PFSK-1 (cell line): ENCODE measurements around the gene TLL1.

ENCODE experiments used
- FOXP2 ChIP-seq: optimal IDR thresholded peaks from 2 replicates; pipeline ENCODE3; 2011; ENCODE audit warnings: borderline replicate concordance, control low read depth, inconsistent platforms; ENCODE audit not compliant: insufficient read depth; ENCODE audit errors: extremely low read length, extremely low read depth
- POLR2AphosphoS5 ChIP-seq: IDR thresholded peaks from 2 replicates; pipeline ENCODE4 v1.6.1; 2012; ENCODE audit warnings: low read depth, mild to moderate bottlenecking, control low read depth, low read length, moderate library complexity
- REST ChIP-seq, 2 experiments: IDR thresholded peaks; 2 replicates each; pipeline versions ENCODE4 v1.6.1 to v1.8.0; 2011 to 2012; ENCODE audit warnings: low read depth in 2 of 2, low read length in 2 of 2, control low read depth in 1 of 2, inconsistent platforms in 1 of 2, mild to moderate bottlenecking in 1 of 2, moderate library complexity in 1 of 2; ENCODE audit not compliant: insufficient read depth in 1 of 2
- SIN3A ChIP-seq: IDR thresholded peaks from 2 replicates; pipeline ENCODE4 v1.6.1; 2012; ENCODE audit warnings: mild to moderate bottlenecking, low read length, moderate library complexity, borderline replicate concordance; ENCODE audit not compliant: insufficient read depth
- TAF1 ChIP-seq: IDR thresholded peaks from 2 replicates; pipeline ENCODE4 v1.6.1; 2012; ENCODE audit warnings: low read length, control low read depth, borderline replicate concordance; ENCODE audit not compliant: insufficient read depth

The TLL1 gene

GRCh38 chr4:165834116-165834515, 38.9 kb upstream of the TLL1 start:
- TF ChIP-seq SIN3A = no peak
- no peak for TF ChIP-seq FOXP2
- TF ChIP-seq REST (IDR thresholded peaks at IDR 0.05; ENCODE audit: insufficient read depth in 1 of 2, low read depth in 2 of 2, low read length in 2 of 2) = no peak
- no peak for TF ChIP-seq TAF1
- no peak for TF ChIP-seq POLR2AphosphoS5

GRCh38 chr4:165838575-165838974, 34.5 kb upstream of the TLL1 start:
- TF ChIP-seq POLR2AphosphoS5 (no peak), TAF1 (no peak), FOXP2 (no peak), SIN3A (no peak), REST (IDR thresholded peaks at IDR 0.05; ENCODE audit: insufficient read depth in 1 of 2, low read depth in 2 of 2, low read length in 2 of 2) (no peak)

GRCh38 chr4:165839615-165840333, 33.3 kb upstream of the TLL1 start:
- TF ChIP-seq FOXP2 (no peak), REST (IDR thresholded peaks at IDR 0.05; ENCODE audit: insufficient read depth in 1 of 2, low read depth in 2 of 2, low read length in 2 of 2) (no peak), POLR2AphosphoS5 (no peak), SIN3A (no peak), TAF1 (no peak)

- TF ChIP-seq POLR2AphosphoS5 (no peak), FOXP2 (no peak), TAF1 (no peak), SIN3A (no peak), REST (IDR thresholded peaks at IDR 0.05; ENCODE audit: insufficient read depth in 1 of 2, low read depth in 2 of 2, low read length in 2 of 2) (no peak)
Measured at GRCh38 chr4:165842684-165843083, 30.4 kb upstream of the TLL1 start.
